Stimulated activated CD8-positive, alpha-beta memory T cell treated with anti-CD3 and anti-CD28 coated beads, Interleukin-2, amount 100 ng/mL, for 1 hour (primary cell): ENCODE data around the gene RASGRP3.

Experiments
- DNase-seq, 2 donors: peaks; one replicate each; pipeline ENCODE4 v3.0.0-alpha.2; 2020; ENCODE audit warnings: low read depth in 2 of 2

RASGRP3 gene

GRCh38 chr2:33492399-33493134 lies 16.1 kb downstream of the RASGRP3 start:
- DNase-seq, result no peak

GRCh38 chr2:33494155-33494779 lies 17.8 kb downstream of the RASGRP3 start:
- DNase-seq, result no peak

- no peak for DNase-seq
Measured at GRCh38 chr2:33494877-33495641, 18.6 kb downstream of the RASGRP3 start.

DNA sequence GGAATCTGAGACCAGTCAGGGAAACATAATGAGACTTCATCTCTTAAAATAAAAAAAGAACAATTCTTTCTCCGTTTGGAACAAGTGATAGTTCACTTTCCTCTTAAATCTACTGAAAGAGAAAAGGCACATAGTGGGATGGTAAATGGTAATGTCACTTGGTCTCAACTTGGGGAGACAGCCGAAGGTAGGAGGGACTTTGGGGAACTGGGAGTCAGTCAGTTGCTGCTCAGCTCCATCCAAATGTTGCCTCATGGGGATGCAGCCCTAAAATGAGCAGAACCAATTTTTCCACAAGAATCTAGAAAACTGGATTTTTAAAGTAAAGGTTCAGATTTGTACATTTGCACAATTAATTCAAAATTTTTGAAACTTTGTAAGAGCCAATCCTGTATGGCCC lies 19.2 kb downstream of the RASGRP3 start:
- no peak for DNase-seq

- no peak for DNase-seq
Measured at GRCh38 chr2:33496150-33496549, 19.7 kb downstream of the RASGRP3 start.

DNA sequence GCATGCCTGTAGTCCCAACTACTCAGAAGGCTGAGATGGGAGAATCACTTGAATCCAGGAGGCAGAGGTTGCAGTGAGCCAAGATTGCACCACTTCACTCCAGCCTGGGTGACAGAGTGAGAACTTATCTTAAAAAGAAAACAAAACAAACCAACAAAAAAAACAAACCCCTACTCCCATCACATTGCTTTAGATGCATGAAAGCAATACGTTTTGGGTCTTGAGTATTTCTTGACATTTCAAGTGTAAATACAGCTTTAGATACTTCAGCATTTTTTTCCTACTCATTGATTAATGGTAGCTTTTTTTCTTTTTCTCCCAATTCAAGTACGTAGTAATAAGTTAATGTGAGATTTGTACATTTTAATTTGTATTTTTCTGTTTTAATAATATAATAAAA lies 20.3 kb downstream of the RASGRP3 start:
- DNase-seq, result no peak

DNA sequence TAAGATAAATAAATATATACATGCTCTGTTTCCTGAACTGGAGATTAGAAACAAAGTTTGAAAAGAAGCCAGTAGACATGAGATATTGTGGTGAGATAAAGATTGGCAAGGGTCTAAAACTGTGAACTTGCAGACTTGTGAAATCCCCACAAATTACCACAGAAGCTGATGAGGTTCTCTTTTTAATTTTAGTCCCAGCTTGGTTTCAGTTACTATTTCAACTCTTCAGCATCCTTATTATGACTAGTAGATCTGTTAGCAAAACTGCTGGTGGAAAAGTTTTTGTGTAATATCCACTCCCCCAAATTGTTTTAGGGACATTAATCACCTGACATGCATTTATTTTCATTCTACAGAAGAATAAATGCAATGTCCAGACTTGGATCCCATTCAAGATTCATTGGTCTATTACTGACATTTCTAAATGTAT lies 20.8 kb downstream of the RASGRP3 start:
- DNase-seq, result no peak

DNA sequence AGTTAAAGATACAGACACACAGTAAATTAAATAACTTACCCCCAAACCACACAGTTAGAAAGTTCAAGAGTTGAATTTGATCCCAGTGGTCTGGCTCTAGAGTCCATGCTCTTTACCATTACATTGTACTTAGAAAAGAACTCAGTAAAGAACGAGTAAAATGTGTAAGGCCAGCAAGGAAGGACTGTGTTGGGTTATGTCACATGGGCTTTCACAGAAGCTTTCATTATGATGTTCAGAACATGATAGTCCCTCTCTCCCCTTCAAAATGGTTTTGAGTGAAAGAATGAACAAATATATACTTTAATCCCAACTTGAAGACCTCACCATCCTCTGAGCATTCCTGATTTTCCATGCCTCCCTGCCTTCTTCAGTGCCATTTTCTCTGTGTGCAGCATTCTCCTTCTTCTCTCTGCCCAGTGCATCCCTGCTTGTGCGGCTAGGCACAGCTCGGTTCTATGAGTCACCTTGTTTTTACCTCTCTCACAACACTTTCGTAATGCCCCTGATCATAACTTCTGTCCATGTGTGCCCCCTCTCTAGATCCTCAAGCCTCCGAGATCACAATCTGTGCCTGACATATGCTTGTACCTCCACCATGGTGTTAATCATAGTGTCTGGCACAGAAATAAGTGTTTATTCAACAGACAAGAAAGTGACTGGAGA lies 22.0 kb downstream of the RASGRP3 start:
- DNase-seq, result no peak

DNA sequence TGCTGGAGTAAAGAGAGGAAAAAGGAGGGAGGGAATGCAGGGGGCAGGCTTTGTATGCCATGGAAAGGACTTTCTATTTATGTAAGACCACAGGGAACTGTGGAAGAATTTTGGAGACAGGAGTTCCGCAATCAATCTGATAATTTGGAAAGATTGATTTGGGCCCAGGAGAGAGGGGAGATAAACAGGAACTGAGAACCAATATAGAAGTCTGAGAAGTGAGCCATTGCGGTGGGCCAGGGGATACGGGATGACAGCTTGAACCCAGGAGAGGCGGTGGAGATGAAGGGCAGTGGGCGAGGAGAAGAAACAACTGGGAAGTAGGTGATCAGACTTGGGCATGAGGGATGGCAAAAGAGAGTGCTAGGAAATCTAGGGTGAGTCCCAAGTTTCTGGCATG lies 23.7 kb downstream of the RASGRP3 start:
- DNase-seq, result no peak

GRCh38 chr2:33502025-33502424 lies 25.6 kb downstream of the RASGRP3 start:
- no peak for DNase-seq

DNA sequence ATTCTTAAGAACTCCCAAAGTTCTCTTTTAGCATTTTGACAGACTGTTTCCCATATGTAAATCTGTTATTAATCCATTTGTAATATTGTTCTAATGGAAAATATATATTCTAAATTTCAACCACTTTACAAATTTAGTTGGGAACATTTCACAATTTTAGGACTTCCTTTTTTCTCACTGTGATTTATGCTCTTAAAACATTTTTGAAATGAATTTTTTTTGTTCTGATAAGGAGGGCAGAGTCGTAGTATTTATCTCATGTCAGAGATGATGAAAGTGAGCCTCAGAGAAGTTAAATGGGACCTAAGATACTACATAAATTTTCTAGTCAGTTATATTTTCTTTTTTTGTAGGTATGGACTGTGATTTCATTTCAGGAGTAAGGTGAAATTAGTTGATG lies 26.6 kb downstream of the RASGRP3 start:
- no peak for DNase-seq

- no peak for DNase-seq
Measured at GRCh38 chr2:33505966-33506365, 29.5 kb downstream of the RASGRP3 start.

DNA sequence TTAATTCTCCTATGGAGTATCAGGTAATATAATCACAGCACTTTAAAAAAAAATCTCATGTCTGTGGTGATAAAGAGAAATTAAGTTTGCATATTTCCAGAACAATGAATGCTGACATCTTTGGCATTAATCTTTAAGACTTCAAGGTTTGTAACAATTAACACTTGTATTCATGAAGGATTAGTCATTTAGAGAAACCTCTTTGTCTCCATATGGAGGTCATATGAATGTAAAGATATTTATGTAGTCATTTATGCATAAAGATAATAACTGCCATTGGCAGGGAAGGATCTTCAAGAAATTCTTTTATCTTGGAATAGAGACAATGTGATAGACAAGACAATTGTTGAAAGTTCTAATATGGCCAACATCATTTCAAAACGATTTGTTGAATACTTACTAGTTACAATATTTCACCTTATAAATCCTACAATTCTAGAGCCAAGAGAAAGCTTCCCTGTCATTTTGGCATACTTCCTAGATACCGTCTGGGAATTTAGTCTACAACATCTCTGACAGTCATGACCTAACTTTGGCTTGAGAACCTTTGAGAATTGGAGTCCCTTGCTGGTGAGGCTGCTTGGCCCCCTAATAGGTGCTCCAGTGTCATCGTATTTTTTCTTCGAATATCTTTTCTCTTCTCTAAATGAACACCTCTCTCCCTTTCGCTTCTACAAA lies 33.6 kb downstream of the RASGRP3 start:
- no peak for DNase-seq

GRCh38 chr2:33510586-33510968 lies 34.1 kb downstream of the RASGRP3 start:
- DNase-seq, result no peak

DNA sequence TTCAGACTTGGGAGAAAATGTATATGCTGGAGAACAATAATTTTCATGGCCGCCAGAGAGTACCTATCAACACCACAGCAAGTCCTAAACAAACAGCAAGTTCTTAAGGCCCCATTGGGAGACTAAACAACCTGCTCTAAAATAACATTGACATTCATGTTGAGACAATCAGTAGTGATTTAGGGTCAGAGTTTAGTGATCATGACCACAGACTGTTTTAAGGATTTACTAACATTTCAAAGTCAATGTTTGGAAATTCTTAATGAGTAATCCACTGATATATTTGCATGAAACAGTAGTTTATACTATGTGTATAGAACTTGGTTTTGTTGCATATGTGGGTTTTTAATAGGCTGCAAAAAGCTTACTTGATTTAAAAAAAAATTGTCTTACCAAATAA lies 34.7 kb downstream of the RASGRP3 start:
- no peak for DNase-seq

DNA sequence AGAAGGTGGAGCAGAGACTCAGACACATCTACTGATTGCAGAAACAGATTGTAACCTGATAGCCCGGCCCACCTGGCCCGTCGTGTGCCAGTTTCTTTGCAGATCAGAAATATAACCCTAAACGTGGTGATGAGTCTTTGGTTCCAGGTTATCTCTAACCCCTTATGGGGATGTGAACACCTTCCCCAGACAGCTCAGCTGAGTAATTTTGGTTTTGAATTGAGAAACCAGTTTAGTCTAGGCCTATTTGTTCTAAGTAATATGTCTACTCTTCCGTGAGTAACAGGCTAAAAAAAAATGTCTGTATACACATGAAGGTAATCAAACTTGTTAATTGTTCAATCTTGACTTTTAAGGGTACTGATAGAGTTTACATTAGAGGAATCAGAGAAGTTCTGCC lies 35.7 kb downstream of the RASGRP3 start:
- no peak for DNase-seq

- no peak for DNase-seq
Measured at GRCh38 chr2:33513480-33513879, 37.0 kb downstream of the RASGRP3 start.

GRCh38 chr2:33516456-33516995 lies 40.1 kb downstream of the RASGRP3 start:
- no peak for DNase-seq

DNA sequence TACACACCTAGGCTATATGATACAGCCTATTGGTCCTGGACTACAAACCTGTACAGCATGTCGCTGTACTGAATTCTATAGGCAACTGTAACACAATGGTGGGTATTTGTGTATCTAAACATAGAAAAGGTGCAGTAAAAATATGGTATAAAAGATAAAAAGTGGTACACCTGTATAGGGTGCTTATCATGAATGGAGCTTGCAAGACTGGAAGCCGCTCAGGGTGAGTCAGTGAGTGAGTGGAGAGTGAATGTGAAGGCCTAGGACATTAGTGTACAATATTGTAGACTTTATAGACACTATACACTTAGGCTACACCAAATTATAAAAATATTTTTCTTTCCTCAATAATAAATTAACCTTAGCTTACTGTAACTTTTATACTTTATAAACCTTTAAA lies 41.8 kb downstream of the RASGRP3 start:
- no peak for DNase-seq

- DNase-seq, result no peak
Measured at GRCh38 chr2:33518929-33519328, 42.5 kb downstream of the RASGRP3 start.

DNA sequence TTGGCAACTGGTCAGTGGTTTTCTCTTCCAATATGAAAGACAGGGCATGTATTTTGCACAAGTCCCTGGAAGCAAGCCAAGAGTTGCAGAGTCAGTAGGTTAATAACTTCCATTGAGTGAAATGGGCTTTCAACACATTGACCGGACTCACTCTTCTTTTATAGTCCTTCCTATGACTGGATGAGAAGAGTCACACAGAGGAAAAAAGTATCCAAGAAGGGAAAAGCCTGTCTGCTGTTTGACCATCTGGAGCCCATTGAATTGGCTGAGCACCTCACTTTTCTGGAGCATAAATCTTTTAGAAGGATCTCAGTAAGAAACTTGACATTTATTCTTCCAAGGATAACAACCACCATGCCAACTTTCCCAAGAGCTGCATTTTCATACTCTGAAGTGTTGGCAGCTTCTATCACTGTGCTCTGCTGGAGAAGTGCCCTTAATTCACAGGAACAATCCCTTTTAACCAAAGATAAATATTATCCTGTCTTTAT lies 45.4 kb downstream of the RASGRP3 start:
- DNase-seq, result no peak
